ENCODE results near the gene SLC37A3.
A peak's percentile ranks its signal among the peaks of the same experiment; 100 is the strongest.

Gene SLC37A3, protein sequence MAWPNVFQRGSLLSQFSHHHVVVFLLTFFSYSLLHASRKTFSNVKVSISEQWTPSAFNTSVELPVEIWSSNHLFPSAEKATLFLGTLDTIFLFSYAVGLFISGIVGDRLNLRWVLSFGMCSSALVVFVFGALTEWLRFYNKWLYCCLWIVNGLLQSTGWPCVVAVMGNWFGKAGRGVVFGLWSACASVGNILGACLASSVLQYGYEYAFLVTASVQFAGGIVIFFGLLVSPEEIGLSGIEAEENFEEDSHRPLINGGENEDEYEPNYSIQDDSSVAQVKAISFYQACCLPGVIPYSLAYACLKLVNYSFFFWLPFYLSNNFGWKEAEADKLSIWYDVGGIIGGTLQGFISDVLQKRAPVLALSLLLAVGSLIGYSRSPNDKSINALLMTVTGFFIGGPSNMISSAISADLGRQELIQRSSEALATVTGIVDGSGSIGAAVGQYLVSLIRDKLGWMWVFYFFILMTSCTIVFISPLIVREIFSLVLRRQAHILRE

DNA sequence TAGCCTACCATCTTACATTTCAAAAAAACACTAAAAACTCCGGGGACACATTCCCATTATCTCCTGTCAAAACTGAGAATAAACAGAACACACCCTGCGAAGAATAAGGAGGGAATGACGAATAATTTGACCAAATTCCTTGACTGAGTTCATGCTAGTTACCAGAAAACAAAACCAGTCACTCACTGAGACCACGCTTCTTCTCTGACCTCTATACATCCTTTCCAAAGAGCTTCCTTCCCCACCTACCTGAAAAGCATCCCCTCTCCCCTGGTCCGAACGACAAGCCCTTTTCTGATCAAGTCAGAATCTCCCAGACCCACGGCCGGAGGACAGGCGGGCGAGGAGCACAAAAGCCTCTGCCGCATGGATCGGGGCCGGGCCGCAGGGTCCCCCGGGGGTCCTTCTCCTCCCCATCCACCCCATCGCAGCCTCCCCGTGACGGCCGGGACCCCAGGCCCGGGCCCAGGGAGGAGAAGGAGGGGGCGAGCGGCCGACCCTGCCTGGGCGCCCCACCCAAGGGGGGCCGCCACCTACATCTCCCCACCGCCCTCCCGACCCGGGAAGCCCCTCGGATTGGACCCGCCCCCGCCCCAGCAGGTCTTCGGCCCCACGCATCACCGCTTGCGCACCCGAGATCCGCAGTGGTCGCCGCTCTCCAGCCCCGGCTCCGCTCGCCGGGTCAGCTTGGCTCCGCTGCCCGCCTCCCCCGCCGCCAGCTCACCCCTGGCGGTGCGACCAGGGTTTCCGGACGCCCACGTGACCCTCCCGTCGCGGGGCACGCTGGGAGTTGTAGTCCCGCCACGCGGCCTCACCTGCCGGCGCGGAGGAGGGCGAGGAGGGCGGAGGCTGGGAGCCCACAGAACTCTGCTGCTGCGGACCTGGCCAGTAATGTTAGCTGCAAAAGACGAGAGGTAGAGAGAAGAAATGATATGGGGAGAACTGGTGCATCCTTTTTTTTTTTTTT lies at the start of gene SLC37A3:
Gene SLC37A3, minus strand, starts transcription at position 747 of the 967 bp plus-strand sequence. CDS start 16,004 bp downstream, outside the sequence.
- Histone ChIP-seq H3K79me2 (ENCODE audit: insufficient read depth, low read length) (no peaks in the 10 kb centered on the region), H3K4me2 (ENCODE audit: low read length) (peak within 1 kb of the TSS; percentile 69), H3K9me2 (ENCODE audit: low read depth, low read length) (no peaks in the 10 kb centered on the region), H3F3A (ENCODE audit: insufficient read depth, low read length) (no peaks in the 10 kb centered on the region), H3K9ac (ENCODE audit: low read length) (peak within 1 kb of the TSS; percentile 62), H3K9me3 (ENCODE audit: low read length) (no peaks in the 10 kb centered on the region), H4K20me1 (ENCODE audit: insufficient read depth, low read length) (no peaks in the 10 kb centered on the region), H3K27me3 (ENCODE audit: insufficient read depth, low read length) (peaks cover 17% of the 10 kb centered on the region; the same call in 1 of the 2 replicates), H3K27ac (ENCODE audit: low read depth, low read length, poor library complexity, severe bottlenecking) (no peak within 1 kb of the TSS), H3K4me1 (ENCODE audit: insufficient read depth, low read length, severe bottlenecking) (peaks cover 7% of the 10 kb centered on the region), H2AFZ (ENCODE audit: low read length) (no peak within 1 kb of the TSS), H3K36me3 (ENCODE audit: insufficient read depth, low read length) (no peaks in the 10 kb centered on the region), H3K4me3 (ENCODE audit: low read depth, low read length, poor library complexity, severe bottlenecking) (peak within 1 kb of the TSS; percentile 74)
- TF ChIP-seq, protein P1, sequence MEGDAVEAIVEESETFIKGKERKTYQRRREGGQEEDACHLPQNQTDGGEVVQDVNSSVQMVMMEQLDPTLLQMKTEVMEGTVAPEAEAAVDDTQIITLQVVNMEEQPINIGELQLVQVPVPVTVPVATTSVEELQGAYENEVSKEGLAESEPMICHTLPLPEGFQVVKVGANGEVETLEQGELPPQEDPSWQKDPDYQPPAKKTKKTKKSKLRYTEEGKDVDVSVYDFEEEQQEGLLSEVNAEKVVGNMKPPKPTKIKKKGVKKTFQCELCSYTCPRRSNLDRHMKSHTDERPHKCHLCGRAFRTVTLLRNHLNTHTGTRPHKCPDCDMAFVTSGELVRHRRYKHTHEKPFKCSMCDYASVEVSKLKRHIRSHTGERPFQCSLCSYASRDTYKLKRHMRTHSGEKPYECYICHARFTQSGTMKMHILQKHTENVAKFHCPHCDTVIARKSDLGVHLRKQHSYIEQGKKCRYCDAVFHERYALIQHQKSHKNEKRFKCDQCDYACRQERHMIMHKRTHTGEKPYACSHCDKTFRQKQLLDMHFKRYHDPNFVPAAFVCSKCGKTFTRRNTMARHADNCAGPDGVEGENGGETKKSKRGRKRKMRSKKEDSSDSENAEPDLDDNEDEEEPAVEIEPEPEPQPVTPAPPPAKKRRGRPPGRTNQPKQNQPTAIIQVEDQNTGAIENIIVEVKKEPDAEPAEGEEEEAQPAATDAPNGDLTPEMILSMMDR (IDR thresholded peaks at IDR 0.05; ENCODE audit: low read length): no peak
- no peak for TF ChIP-seq EZH2 (IDR thresholded peaks at IDR 0.05; ENCODE audit: borderline replicate concordance, low read length)

DNA sequence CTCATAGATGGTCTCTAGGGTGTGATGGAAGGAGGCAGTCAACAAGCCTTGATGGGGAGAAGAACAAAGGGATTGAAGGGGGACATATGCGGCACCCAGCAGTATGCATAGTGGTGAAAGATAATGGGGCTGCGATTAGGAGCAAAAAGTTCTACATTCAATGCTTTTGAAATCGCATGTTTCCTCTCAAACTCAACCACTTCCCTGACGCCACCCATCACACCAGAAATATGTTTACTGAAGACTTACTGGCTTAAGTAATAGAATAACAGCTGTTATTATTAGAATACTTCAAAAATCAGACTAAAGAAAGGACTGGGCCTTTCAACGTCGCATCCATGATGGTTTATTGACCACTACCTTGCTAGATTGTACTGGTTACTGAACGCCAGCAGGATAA lies 49.5 kb upstream of the SLC37A3 start:
- Histone ChIP-seq H3K27ac (ENCODE audit: low read depth, low read length, poor library complexity, severe bottlenecking) (no peak overlapping the region), H3K9me2 (ENCODE audit: low read depth, low read length) (no peaks in the 10 kb centered on the region), H3K4me1 (ENCODE audit: insufficient read depth, low read length, severe bottlenecking) (no peaks in the 10 kb centered on the region), H3K9ac (ENCODE audit: low read length) (no peak overlapping the region), H3K79me2 (ENCODE audit: insufficient read depth, low read length) (no peaks in the 10 kb centered on the region), H3K36me3 (ENCODE audit: insufficient read depth, low read length) (peaks cover 7% of the 10 kb centered on the region; the same call in 1 of the 2 replicates), H4K20me1 (ENCODE audit: insufficient read depth, low read length) (no peaks in the 10 kb centered on the region), H3F3A (ENCODE audit: insufficient read depth, low read length) (no peaks in the 10 kb centered on the region), H3K27me3 (ENCODE audit: insufficient read depth, low read length) (no peaks in the 10 kb centered on the region), H2AFZ (ENCODE audit: low read length) (no peak overlapping the region), H3K9me3 (ENCODE audit: low read length) (no peaks in the 10 kb centered on the region), H3K4me2 (ENCODE audit: low read length) (no peak overlapping the region), H3K4me3 (ENCODE audit: low read depth, low read length, poor library complexity, severe bottlenecking) (no peak overlapping the region)
- TF ChIP-seq, protein P1 (IDR thresholded peaks at IDR 0.05; ENCODE audit: low read length): no peak
- TF ChIP-seq EZH2 (IDR thresholded peaks at IDR 0.05; ENCODE audit: borderline replicate concordance, low read length): no peak

DNA sequence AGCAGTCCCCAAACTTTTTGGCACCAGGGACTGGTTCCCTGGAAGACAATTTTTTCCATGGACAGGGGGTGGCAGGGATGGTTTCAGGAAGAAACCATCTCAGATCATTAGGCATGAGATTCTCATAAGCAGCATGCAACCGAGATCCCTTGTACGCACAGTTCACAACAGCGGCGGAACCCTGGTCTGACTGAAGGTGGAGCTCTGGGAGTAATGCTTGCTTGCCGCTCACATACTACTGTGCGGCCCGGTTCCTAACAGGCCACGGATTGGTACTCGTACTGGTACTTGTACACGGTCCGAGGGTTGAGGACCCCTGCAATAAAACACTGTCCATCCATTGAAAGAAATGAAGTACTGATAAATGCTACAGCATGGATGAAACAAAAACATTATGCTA lies 48.1 kb upstream of the SLC37A3 start:
- no peaks in the 10 kb centered on the region; the same call in 1 of the 2 replicates for H3K27me3 ChIP-seq (ENCODE audit: insufficient read depth, low read length)
- no peak overlapping the region for H3K27ac ChIP-seq (ENCODE audit: low read depth, low read length, poor library complexity, severe bottlenecking)
- H3K36me3 ChIP-seq (ENCODE audit: insufficient read depth, low read length): no peaks in the 10 kb centered on the region
- H3F3A ChIP-seq (ENCODE audit: insufficient read depth, low read length): no peaks in the 10 kb centered on the region
- no peaks in the 10 kb centered on the region for H3K9me3 ChIP-seq (ENCODE audit: low read length)
- H3K4me1 ChIP-seq (ENCODE audit: insufficient read depth, low read length, severe bottlenecking): no peaks in the 10 kb centered on the region
- H3K4me2 ChIP-seq (ENCODE audit: low read length): no peak overlapping the region
- no peak overlapping the region for H3K4me3 ChIP-seq (ENCODE audit: low read depth, low read length, poor library complexity, severe bottlenecking)
- no peak overlapping the region for H3K9ac ChIP-seq (ENCODE audit: low read length)
- H4K20me1 ChIP-seq (ENCODE audit: insufficient read depth, low read length): no peaks in the 10 kb centered on the region
- no peaks in the 10 kb centered on the region for H3K9me2 ChIP-seq (ENCODE audit: low read depth, low read length)
- H3K79me2 ChIP-seq (ENCODE audit: insufficient read depth, low read length): no peaks in the 10 kb centered on the region
- TF ChIP-seq EZH2 (IDR thresholded peaks at IDR 0.05; ENCODE audit: borderline replicate concordance, low read length): no peak
- H2AFZ ChIP-seq (ENCODE audit: low read length): no peak overlapping the region
